RWPE2 (cell line): Measurements from ENCODE around the gene GCNT2.
"Not testable (repeated sequence)": the region's sequence is repeated elsewhere in the genome, so short reads cannot be mapped to it uniquely, and the experiment has no call there.

ENCODE experiments used
- ATAC-seq: fragments of 200-7000 bp; cut with Tn5 transposase; 3 replicates; pipeline ENCODE4 v1.9.1; 2021; ENCODE audit warnings: low read depth
- DNase-seq: peaks from one replicate; pipeline ENCODE4 v3.0.0-alpha.2; 2020; ENCODE audit warnings: low spot score
- H3K27ac ChIP-seq: fragments of 450-650 bp; 2 replicates; pipeline ENCODE4 v1.5.1; 2017; ENCODE audit warnings: mild to moderate bottlenecking; ENCODE audit not compliant: poor library complexity, severe bottlenecking
- H3K27me3 ChIP-seq: fragments of 250-450 bp; sonication (Bioruptor Pico); 2 replicates; pipeline ENCODE4 v1.5.1; 2021; ENCODE audit warnings: mild to moderate bottlenecking, moderate library complexity; ENCODE audit not compliant: insufficient read depth, poor library complexity, severe bottlenecking
- H3K36me3 ChIP-seq: fragments of 250-450 bp; sonication (Bioruptor Pico); 2 replicates; pipeline ENCODE4 v1.5.1; 2020; ENCODE audit warnings: low read depth, mild to moderate bottlenecking, moderate library complexity
- H3K4me1 ChIP-seq: fragments of 250-450 bp; sonication (Bioruptor Pico); 2 replicates; pipeline ENCODE4 v1.5.1; 2021; ENCODE audit warnings: mild to moderate bottlenecking, moderate library complexity; ENCODE audit not compliant: insufficient read depth, poor library complexity, severe bottlenecking
- H3K4me3 ChIP-seq: fragments of 250-450 bp; sonication (Bioruptor Pico); 2 replicates; pipeline ENCODE4 v1.5.1; 2021; ENCODE audit warnings: mild to moderate bottlenecking, moderate library complexity; ENCODE audit not compliant: severe bottlenecking
- H3K9me3 ChIP-seq: fragments of 250-450 bp; sonication (Bioruptor Pico); 2 replicates; pipeline ENCODE4 v1.5.1; 2021; ENCODE audit warnings: mild to moderate bottlenecking, moderate library complexity; ENCODE audit not compliant: severe bottlenecking
- CTCF ChIP-seq: fragments of 450-650 bp; IDR thresholded peaks from one replicate; pipeline ENCODE4 v1.5.1; 2017; ENCODE audit warnings: mild to moderate bottlenecking, moderate library complexity; ENCODE audit not compliant: poor library complexity, severe bottlenecking

GCNT2 gene

GRCh38 chr6:10595731-10596664 lies 74.8 kb downstream of the GCNT2 start:
- peak; percentile 67; the same call in 2 of the 3 replicates for ATAC-seq

GRCh38 chr6:10597499-10598001 lies 76.4 kb downstream of the GCNT2 start:
- Histone ChIP-seq H3K27ac (no peak overlapping the region), H3K36me3 (no peaks in the 10 kb centered on the region), H3K27me3 (no peaks in the 10 kb centered on the region), H3K9me3 (no peaks in the 10 kb centered on the region), H3K4me1 (no peaks in the 10 kb centered on the region), H3K4me3 (no peak overlapping the region)
- TF ChIP-seq CTCF = no peak
- DNase-seq (no peak), ATAC-seq (no peak)

More at GRCh38 chr6:10595731-10596664, 74.8 kb downstream of the GCNT2 start:
- Histone ChIP-seq H3K9me3 (no peaks in the 10 kb centered on the region), H3K4me3 (no peak overlapping the region), H3K4me1 (no peaks in the 10 kb centered on the region), H3K36me3 (no peaks in the 10 kb centered on the region), H3K27ac (no peak overlapping the region), H3K27me3 (no peaks in the 10 kb centered on the region)
- no peak for TF ChIP-seq CTCF
- no peak for DNase-seq

GRCh38 chr6:10598084-10598960 lies 77.2 kb downstream of the GCNT2 start:
- no peak for TF ChIP-seq CTCF
- H3K9me3 ChIP-seq = no peaks in the 10 kb centered on the region
- H3K36me3 ChIP-seq = no peaks in the 10 kb centered on the region
- H3K27me3 ChIP-seq = no peaks in the 10 kb centered on the region
- DNase-seq (no peak), ATAC-seq (no peak)
- H3K4me1 ChIP-seq = no peaks in the 10 kb centered on the region
- no peak overlapping the region for H3K27ac ChIP-seq
- no peak overlapping the region for H3K4me3 ChIP-seq

- TF ChIP-seq CTCF = no peak
- no peaks in the 10 kb centered on the region for H3K27me3 ChIP-seq
- ATAC-seq (no peak), DNase-seq (no peak)
- H3K4me1 ChIP-seq = no peaks in the 10 kb centered on the region
- H3K27ac ChIP-seq = no peak overlapping the region
- H3K4me3 ChIP-seq = no peak overlapping the region
- no peaks in the 10 kb centered on the region for H3K9me3 ChIP-seq
- no peaks in the 10 kb centered on the region for H3K36me3 ChIP-seq
Measured at GRCh38 chr6:10599046-10599445, 77.9 kb downstream of the GCNT2 start.

GRCh38 chr6:10600681-10601080 lies 79.5 kb downstream of the GCNT2 start:
- not testable (repeated sequence) for DNase-seq, H3K27ac ChIP-seq, ATAC-seq, H3K9me3 ChIP-seq, H3K27me3 ChIP-seq, H3K36me3 ChIP-seq, H3K4me1 ChIP-seq, H3K4me3 ChIP-seq
